ENCODE results near the gene IGF1R. TPM values are rescaled to one million over a fixed set of nuclear protein-coding genes. Genes with fewer than 3 reads are reported as not detected.
"Not testable (repeated sequence)": the region's sequence is repeated elsewhere in the genome, so short reads cannot be mapped to it uniquely, and the experiment has no call there.

IGF1R gene
- polyA plus RNA-seq, 4 donors, result 44.8 to 49.1 (median 45.7) TPM

DNA sequence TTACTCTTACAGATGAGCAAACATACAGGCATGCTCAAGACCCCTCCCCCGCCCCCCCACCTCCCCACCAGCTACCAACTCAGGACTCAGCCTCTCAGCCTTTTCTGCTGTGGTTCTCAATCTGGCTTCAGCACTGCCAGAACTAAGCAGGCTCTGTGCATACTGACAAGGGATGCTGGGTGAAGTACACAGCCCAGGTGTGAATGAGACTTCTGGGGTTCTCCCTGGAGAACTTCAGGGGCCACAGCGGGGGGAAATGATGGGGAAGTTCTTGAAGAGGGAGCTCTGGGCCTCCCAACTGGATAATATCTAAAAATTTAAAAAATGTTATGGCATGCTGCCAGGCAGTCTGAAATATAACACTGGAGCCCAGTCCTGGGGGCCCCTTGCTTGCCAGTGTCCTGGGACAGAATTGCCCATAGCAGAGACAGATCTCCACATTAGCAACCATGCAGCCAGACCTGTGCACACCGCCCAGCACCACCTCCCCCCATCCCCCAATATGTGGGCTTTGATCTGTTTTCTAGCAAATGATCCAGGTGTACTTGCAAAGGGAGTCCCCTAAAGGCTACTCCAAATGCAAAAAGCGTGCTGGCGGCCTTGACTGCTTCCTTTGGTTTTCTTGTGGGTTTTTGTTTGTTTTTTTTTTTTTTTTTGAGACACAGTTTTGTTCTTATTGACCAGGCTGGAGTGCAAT lies 317.9 kb downstream of the IGF1R start:
- no peak for DNase-seq (ENCODE audit: low read depth in 4 of 4, low spot score in 3 of 4)

DNA sequence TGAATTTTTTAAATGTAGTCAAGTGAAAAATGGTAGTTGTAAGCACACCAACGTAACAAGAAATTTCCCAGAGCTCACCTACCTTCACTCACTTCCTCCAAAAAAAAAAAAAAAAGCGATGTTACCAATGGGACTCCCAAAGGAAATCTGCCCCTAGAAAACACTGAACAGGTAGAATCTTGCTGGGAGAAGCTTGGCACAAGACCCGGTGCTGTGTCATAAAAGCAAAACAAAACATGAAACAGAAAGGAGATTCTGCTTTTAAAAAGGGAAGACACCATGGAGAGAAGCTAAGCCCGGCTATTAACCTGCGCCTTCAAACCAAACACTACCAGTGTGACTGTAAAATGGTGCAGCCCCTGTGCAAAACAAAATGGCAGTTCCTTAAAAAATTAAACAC lies 318.8 kb downstream of the IGF1R start:
- DNase-seq (ENCODE audit: low read depth in 4 of 4, low spot score in 3 of 4), result no peak

DNA sequence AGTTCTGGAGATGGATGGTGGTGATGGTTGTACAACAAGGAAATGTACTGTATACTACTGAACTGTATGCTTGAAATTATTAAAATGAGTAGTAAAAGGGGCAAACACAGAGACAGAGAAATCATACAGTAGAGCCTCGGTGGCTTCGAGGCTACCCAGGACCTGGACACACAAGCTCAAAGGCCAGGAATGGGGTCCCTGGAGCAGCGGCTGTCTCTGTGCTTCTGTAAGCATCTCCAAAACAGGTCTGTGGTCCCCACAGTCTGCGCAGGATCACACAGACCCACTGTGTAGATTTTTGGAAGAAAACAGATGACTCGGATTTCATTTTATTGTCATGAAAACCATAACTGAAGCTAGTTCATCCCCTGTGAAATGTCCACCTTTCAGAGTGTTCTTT lies 319.6 kb downstream of the IGF1R start:
- no peak for DNase-seq (ENCODE audit: low read depth in 4 of 4, low spot score in 3 of 4)

DNA sequence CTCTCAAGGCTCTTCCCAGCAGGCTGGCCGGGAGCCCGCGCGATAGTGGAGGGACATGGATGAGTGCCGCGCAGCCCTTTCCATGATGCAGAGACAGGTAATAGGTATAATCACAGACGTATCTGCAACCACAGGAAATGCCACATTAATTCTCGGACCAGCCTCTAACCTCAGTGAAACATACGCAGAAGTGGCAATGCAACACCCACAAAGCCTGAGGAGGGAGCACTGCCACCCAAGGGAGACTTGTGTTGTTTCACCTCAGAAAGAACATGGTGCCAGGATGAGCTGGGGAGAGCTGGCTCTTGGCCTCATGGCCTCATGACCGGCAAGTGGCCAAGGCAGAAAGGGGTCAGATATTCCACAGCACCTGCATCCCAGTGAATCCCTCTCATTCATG lies 320.2 kb downstream of the IGF1R start:
- DNase-seq (ENCODE audit: low read depth in 4 of 4, low spot score in 3 of 4), result no peak

DNA sequence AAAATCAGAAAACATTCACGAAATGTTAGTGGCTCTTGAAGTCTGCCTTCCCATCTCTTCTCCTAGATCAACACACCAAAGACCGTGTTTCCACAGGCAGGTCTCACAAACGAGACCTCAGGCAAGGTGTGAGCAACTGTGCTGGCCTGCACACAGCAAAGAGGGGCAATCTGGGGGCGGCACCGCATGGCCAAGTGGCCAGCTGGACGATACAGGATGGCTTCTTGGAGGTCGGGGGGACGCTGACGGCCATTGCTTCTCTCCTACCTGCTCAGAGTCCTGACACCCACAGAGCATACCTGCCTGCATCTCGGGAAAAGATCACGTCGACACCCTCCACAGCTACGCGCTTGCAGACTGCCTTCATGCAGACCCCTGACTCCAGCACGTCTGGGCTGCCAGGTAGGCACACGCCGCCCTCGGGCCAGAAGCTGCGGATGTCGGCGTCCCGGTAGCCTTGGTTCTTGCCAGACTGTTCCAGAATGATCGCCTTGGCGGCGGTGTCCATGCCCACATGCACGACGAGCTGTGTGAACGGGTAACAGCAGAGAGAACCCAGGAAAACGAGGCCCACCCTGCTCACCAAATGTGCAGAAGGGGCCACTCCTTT lies 320.9 kb downstream of the IGF1R start:
- no peak for DNase-seq (ENCODE audit: low read depth in 4 of 4, low spot score in 3 of 4)

DNA sequence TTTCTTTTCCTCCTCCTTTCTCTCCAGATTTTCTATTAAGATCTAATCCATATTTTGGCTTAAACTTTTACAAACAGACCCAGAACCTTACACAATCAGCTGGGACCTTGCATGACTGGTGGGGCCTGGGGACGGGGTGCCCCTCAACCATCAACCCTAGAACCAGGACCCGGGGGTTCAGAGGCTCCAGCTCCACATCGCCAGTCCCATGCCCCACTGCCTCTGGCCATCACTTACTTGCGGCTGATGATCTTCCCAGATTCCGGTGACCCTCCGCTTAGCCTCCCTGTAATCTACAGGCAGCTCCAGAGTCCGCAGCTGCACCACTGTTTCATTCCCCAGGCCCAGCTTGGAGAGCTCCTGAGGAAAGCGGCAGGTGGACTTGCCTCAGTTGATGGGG lies 322.5 kb downstream of the IGF1R start:
- DNase-seq (ENCODE audit: low read depth in 4 of 4, low spot score in 3 of 4), result no peak

DNA sequence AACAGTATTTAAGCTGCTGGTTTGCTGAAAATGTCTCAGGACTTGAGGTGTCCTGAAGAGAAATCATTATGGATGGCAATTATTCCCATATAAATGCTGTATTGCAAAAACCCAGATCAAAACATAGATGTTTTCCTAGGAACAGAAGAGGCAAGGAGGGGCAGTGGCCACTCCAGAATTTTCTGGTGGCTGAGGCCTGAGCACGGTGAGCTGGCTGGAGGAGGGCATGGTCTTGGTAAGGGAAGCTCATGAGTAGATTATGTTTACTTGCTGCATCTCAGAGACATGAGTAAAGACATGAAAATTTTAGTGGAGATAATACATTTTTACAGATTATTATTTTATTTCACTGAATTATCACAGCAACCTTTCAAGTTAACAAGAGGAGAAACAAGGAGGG lies 328.2 kb downstream of the IGF1R start:
- no peak for DNase-seq (ENCODE audit: low read depth in 4 of 4, low spot score in 3 of 4)

DNA sequence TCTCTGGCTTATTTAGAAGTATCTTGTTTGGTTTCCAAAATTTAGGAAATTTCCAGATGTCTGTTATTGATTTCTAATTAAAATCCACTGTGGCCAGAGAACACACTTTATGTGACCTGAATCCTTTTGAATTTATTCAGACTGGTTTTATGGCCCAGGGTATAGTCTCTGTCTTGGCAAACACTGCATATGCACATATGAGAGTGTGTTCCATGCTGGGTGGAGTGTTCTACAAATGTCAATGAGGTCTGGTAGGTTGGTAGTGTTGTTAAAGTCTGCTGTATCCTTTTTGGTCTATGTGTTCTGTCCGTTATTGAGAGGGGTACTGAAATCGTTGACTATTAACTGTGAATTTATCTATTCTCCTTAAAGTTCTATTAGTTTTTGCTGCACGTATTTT lies 329.1 kb downstream of the IGF1R start:
- no peak for DNase-seq (ENCODE audit: low read depth in 4 of 4, low spot score in 3 of 4)

DNA sequence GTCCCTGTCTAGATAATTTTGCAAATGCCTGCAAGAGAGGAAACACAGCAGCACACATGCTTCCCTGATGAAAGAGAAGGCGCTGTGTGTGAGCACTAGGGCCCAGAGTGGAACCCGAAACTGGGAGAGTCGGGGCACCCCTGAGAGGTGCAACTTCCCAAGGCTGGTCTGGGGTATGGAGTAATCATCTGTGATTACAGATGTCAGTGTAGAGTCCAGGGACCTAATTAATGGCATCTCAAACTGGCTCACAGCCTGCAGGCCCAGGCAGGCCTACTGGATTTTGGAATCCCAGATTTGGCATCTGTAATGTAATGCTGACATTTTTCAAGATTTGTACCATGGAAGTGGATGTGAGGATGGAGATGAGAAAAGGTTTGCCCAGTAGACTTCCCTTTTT lies 329.8 kb downstream of the IGF1R start:
- no peak for DNase-seq (ENCODE audit: low read depth in 4 of 4, low spot score in 3 of 4)

DNA sequence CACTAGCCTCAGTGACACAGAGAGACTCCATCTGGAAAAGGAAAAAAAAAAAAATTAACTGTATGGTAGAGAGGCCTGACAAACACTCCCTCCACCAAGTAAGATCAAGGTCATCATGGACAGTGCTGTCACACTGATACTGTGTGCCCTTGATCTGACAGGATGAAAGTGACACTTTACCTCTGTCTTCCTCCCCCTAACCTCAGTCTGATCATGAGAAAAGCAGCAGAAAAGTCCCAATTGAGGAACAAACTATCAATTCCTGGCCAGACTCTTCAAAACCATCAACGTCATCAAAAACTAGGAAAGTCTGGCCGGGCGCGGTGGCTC lies 332.5 kb downstream of the IGF1R start:
- DNase-seq (ENCODE audit: low read depth in 4 of 4, low spot score in 3 of 4), result no peak

DNA sequence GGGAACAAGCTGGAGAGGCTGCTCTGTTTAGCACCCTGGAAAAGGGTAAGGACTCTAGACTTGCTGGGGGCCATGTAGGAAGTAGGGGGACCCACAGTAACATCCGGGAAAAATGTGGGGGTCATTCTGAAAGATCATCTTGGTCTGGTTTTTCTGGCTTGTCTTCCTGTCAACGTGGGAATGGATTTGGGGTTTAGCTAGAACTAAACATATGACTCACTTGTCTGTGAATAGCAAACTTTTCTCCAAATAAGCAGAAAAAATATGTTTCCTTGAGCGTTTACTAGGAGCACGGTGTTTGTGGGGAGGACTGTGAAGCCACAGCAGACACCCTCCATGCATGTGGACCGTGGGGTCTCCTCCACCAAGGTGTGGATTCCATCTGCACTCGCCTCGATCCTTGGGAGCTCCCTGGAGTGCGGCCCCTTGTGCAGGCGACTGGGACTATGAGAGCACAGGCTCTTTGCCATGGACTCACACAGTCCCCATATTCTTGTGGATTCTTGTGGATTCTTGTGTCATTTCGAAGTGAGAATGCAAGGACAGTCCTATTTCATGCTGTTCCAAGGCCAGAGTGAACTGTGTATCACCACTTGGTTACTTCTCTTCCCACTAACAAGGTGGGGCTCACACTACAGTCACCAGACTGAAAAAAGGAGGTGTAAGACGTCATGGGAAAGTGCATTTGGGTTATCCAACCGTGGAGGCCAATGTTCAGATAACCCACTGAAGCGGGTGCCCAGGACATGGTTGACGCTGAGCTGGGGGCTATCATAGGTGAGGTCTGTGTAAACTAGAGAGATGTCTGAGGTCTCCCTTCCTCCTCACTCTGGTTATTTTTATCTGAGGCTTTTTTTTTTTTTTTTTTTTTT lies 333.7 kb downstream of the IGF1R start:
- DNase-seq (ENCODE audit: low read depth in 4 of 4, low spot score in 3 of 4), result no peak

DNA sequence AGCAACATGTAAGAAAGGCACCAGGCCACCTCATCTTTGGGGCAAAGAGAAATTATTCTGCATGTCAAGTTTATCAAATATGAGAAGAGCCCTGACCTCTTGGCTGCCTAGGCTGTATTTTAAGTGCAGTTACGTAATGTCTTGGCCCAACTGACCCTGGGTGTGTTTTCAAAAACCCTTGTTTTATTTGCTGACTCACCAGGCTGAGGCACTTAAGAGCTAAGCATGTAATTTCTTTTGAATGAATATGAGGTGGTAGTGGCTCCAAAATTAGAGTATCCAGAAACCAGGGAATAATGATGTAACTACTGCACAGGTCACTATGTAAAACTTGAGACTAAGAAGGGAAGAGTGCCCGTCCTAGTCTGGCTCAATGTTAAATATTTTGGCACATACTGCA lies 335.0 kb downstream of the IGF1R start:
- DNase-seq (ENCODE audit: low read depth in 4 of 4, low spot score in 3 of 4), result no peak

DNA sequence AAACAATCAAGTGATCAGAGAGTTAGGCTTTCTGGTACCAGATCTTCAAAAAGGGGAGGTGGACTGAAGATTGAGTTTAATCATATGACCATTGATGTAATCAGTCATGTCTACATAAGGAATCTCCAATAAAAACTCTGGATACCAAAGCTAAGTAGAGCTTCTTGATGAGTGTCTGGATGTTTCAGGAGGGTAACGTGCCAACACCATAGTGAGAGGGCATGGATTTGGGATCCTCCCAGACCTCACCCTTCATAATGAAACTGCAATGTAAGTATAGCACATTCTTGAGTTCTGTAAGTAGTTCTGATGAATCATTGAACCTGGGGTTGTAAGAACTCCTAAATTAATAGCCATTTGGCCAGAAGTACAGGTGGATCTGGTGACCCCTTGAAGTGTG lies 337.9 kb downstream of the IGF1R start:
- no peak for DNase-seq (ENCODE audit: low read depth in 4 of 4, low spot score in 3 of 4)

DNA sequence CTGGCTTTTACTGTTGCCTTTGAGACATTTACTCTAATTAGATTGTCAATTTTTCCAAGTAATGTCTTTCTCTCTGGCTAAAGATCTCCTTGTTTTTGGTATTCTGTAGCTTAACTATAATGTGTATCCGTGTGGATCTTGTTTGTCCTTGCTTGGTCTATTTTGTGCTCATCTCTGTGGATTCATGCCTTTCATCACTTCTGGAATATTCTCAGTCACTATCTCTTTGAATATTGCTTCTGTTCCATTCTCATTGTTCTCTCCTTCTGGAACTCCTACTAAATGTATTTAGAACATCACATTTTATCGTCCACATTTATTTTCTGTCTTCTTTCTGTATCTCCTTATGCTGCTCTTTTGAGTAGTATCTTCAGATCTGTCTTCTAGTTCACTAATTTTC lies 346.6 kb downstream of the IGF1R start:
- DNase-seq (ENCODE audit: low read depth in 4 of 4, low spot score in 3 of 4), result no peak

DNA sequence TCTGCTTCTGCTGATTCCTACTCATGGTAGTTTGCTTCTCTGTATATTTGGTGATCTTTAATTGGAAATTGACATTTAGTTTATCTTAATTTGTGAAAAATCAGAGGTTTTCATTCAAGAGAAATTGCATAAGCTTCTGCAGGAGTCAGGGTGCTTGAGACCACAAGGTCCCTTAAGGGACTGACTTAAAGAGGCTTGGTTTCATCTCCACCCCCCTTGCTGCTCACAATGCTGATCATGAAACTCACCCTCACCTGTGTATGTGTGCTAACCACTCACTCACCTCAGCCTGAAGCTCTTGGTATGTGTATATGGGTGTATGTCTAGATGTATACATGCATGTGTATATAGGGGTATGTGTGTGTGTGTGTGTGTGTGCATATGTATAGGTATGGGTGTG lies 347.8 kb downstream of the IGF1R start:
- no peak for DNase-seq (ENCODE audit: low read depth in 4 of 4, low spot score in 3 of 4)

DNA sequence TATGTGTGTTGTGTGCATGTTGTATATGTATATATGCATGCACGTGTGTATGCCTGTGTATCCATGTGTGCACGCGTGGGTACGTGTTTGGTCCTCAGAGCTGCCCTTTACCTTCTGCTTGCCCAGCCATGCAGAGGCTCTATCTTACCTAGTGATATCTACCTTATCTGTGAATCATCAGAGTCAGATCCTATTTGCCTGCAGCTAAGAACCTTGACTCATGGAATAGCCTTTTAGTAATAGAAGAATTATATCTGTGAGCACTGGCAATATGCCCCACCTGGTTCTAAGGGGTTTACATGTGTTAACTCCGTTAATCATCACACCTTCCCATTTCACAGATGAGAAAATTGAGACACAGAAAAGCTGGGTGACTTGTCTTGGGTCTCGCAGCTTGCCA lies 348.3 kb downstream of the IGF1R start:
- DNase-seq (ENCODE audit: low read depth in 4 of 4, low spot score in 3 of 4), result no peak

DNA sequence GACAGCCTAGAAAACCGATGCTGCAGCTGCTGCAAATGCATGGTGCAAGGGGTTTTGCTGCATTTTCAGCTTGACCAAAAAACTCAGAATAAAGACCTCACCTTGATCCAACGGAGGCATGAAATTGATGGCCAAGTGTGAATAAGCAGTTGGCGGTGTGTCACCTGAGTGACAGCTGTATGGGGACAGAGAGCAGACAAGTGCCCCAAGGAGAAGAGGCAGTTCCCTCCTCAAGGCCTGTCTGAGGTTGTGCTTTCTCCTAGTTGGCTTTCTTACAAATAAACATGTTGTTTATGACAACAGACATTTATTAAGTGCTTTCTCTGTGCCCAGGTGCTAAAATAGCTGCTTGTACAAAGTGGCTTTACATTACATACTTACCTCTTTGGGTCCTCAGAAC lies 349.0 kb downstream of the IGF1R start:
- no peak for DNase-seq (ENCODE audit: low read depth in 4 of 4, low spot score in 3 of 4)

DNA sequence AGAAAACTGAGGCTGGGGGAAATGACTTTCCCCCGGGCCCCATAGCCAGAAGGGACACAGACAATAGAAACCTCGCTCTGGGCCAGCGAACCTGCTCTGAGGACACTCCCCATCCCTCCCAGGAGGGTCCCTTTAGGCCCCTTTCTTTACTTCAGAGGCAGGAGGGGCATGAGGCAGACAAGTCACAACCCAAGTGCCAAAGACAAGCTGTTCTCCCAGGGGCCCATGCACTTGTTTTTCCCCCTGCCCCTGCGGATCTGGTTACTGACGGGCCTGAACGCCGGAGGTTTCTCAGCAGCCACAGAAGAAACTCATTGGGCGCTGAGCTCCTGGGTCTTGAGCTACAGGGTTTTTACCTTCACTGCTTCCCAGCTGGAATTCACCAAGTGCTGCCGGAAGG lies 349.4 kb downstream of the IGF1R start:
- no peak for DNase-seq (ENCODE audit: low read depth in 4 of 4, low spot score in 3 of 4)

DNA sequence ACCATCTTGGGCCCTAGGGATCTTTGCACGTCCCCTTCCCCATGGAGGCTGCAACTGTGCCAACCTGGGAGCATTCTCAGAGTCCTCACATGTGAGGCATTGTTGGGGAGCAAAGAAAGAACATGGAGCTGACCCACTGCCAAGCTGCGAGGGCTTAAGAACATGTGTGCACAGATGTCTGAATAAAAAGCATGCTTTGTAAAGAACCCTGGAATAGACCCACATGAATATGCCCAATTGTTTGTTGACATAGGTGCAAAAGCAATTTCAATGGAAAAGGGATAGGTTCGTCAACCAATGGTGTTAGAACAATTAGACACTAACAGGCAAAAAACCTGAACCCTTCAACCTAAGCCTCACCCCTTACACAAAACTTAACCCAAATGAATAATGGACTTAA lies 349.9 kb downstream of the IGF1R start:
- no peak for DNase-seq (ENCODE audit: low read depth in 4 of 4, low spot score in 3 of 4)

DNA sequence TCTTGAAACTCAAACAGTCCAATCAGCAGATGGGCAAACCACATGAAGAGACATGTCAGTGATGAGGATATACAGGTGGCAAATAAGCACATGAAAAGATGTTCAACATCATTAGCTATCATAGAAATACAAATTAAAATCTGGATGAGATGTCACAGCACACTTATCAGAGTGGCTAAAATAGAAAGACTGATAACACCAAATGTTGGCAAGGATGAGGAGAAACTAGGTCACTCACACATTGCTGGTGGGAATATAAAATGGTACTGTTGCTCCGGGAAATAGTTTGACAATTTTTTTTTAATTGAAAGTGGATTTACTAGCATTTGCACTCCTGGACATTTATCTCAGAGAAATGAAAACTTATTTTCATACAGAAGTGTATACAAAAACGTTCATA lies 350.9 kb downstream of the IGF1R start:
- DNase-seq (ENCODE audit: low read depth in 4 of 4, low spot score in 3 of 4), result no peak

DNA sequence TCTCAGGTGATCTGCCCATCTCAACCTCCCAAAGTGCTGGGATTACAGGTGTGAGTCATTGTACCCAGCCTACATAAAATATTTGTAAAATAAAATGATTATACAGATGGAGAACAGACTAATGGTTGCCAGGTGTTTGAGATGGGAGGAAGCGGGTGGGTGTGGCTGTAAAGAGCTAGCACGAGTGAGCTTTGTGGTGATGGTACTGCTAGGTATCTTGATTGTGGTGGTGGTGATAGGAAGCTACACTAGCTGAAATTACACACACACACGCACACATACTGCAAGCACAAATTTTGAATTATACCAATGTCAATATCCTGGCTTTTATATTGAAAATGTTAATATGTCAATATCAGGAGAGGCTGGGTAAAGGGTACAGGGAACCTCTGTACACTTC lies 353.9 kb downstream of the IGF1R start:
- DNase-seq (ENCODE audit: low read depth in 4 of 4, low spot score in 3 of 4), result no peak

DNA sequence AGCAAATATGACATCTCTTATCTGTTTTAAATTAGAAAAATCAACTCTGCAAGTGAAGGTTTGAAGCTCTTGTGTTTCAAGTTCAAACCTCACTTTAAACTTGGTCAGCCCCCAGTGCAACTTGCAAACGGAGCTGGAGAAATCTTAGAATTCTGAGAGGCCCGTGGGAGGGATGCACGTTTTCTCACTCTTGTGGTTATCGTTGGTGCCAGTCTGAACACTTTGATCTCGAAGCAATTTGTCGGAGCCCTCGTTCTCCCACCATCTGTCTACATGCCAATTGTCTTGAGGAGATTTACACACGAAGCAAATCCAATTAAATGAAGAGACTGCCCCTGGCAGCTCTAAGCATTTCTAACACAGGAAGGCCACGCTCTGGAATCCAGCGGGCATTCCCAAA lies 355.0 kb downstream of the IGF1R start:
- DNase-seq (ENCODE audit: low read depth in 4 of 4, low spot score in 3 of 4), result not testable (repeated sequence)
